ENCODE measurements around the gene TMEM44. TPM values are rescaled to one million over a fixed set of nuclear protein-coding genes. Genes with fewer than 3 reads are reported as not detected.
A peak's percentile ranks its signal among the peaks of the same experiment; 100 is the strongest.

Gene TMEM44
- total RNA-seq, 4 donors from 2014 or later = 7.7 to 51.2 (median 23.5) TPM

DNA sequence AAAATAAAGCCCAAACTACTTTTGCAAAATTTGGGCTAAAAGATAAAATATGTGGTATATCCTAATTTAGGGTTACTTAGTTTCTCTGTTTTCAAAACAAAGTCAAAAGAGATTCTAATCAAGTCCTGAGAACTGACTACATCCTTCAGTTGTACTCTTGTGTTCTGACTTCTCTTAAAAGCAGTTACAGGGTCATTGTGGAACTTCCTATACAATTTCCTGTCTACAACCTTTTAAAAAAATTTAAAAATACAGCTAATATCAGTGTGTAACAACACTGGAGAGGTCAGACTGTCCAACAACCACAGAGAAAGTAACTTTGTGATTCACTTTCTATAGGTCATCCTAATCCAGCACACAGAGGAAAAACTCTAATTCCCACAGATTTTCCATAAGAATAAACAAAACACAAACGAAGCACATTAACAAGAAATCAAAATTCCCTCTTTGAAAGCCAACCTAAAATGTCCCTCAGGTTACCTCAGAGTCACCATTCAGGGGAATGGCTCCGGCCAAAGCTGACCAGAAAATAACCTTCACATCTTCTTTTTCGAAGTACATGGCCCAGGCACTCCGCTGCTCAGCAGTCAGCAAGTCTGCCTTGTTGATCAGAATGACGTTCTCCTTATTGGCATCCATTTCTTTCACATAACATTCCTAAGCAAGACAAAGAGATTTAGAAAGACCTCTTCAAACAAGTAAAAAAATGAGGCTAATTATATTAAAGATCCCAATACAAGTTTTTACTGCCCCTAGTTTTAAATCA lies 25.4 kb upstream of the TMEM44 start:
- H3K27me3 ChIP-seq = no peaks in the 10 kb centered on the region
- H3K36me3 ChIP-seq = peaks cover 0 to 65% (median 0%) of the 10 kb centered on the region in 3 donors
- no peaks in the 10 kb centered on the region for H3K4me1 ChIP-seq
- DNase-seq = no peak
- H3K9me3 ChIP-seq = no peaks in the 10 kb centered on the region
- TF ChIP-seq, protein P1, sequence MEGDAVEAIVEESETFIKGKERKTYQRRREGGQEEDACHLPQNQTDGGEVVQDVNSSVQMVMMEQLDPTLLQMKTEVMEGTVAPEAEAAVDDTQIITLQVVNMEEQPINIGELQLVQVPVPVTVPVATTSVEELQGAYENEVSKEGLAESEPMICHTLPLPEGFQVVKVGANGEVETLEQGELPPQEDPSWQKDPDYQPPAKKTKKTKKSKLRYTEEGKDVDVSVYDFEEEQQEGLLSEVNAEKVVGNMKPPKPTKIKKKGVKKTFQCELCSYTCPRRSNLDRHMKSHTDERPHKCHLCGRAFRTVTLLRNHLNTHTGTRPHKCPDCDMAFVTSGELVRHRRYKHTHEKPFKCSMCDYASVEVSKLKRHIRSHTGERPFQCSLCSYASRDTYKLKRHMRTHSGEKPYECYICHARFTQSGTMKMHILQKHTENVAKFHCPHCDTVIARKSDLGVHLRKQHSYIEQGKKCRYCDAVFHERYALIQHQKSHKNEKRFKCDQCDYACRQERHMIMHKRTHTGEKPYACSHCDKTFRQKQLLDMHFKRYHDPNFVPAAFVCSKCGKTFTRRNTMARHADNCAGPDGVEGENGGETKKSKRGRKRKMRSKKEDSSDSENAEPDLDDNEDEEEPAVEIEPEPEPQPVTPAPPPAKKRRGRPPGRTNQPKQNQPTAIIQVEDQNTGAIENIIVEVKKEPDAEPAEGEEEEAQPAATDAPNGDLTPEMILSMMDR (IDR thresholded peaks at IDR 0.05) = no peak
- no peak for TF ChIP-seq POLR2A (IDR thresholded peaks at IDR 0.05)
- peak overlapping the region in 1 of 4 donors; percentile 16 for H3K27ac ChIP-seq
- no peak overlapping the region for H3K4me3 ChIP-seq

GRCh38 chr3:194657439-194657838 lies 24.2 kb upstream of the TMEM44 start:
- H3K9me3 ChIP-seq = no peaks in the 10 kb centered on the region
- no peak for DNase-seq
- H3K27ac ChIP-seq = no peak overlapping the region
- TF ChIP-seq, protein P1 (IDR thresholded peaks at IDR 0.05) = no peak
- TF ChIP-seq POLR2A (IDR thresholded peaks at IDR 0.05) = no peak
- peaks cover 0 to 70% (median 0%) of the 10 kb centered on the region in 3 donors for H3K36me3 ChIP-seq
- no peak overlapping the region for H3K4me3 ChIP-seq
- no peaks in the 10 kb centered on the region for H3K4me1 ChIP-seq
- no peaks in the 10 kb centered on the region for H3K27me3 ChIP-seq

DNA sequence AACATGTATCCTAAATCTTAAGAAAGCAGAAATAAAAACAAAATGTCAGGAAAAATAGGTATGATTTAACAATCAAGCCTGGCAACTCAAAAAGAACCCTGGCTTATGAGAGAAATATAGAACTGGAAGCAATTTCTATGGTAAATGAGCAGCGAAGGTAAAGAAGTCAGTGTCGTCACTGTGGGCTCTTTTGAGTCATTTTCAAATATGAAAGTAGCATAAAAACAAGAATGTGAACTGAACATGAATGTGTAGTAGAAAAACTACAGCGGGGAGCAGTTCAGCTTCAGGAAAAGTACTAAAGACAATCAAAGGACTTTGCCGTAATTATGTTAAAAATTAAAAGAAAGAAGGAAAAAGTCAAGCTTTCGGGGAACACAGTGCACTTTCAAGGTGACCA lies 21.2 kb upstream of the TMEM44 start:
- Histone ChIP-seq H3K9me3 (no peaks in the 10 kb centered on the region), H3K27ac (no peak overlapping the region), H3K36me3 (peaks cover 0 to 73% (median 0%) of the 10 kb centered on the region in 3 donors), H3K4me3 (no peak overlapping the region), H3K27me3 (no peaks in the 10 kb centered on the region), H3K4me1 (no peaks in the 10 kb centered on the region)
- TF ChIP-seq, protein P1 (IDR thresholded peaks at IDR 0.05) = no peak
- no peak for TF ChIP-seq POLR2A (IDR thresholded peaks at IDR 0.05)
- DNase-seq = no peak

DNA sequence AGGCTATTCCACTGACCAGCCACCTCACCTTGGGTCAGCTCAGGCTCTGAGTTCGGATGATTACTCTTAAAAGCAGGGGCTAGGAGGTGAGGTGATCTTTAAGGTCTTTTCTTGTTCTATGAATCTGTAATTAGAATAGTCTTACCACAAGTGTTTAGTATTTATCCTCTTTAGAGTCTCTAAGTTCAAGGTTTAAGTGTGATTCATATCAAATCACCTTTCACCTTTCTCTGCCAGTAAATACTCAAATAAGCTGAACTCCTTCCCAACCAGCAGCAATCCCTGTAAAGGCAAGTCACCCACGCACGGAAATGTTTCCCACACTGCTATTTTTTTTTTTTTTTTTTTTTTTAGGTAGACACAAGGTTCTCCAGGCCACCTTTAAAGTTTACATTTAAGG lies 14.5 kb upstream of the TMEM44 start:
- H3K9me3 ChIP-seq = no peaks in the 10 kb centered on the region
- no peak overlapping the region for H3K27ac ChIP-seq
- no peaks in the 10 kb centered on the region for H3K27me3 ChIP-seq
- H3K36me3 ChIP-seq = peaks cover 0 to 85% (median 0%) of the 10 kb centered on the region in 3 donors
- no peak for TF ChIP-seq POLR2A (IDR thresholded peaks at IDR 0.05)
- TF ChIP-seq, protein P1 (IDR thresholded peaks at IDR 0.05) = no peak
- H3K4me3 ChIP-seq = no peak overlapping the region
- no peaks in the 10 kb centered on the region for H3K4me1 ChIP-seq
- no peak for DNase-seq

DNA sequence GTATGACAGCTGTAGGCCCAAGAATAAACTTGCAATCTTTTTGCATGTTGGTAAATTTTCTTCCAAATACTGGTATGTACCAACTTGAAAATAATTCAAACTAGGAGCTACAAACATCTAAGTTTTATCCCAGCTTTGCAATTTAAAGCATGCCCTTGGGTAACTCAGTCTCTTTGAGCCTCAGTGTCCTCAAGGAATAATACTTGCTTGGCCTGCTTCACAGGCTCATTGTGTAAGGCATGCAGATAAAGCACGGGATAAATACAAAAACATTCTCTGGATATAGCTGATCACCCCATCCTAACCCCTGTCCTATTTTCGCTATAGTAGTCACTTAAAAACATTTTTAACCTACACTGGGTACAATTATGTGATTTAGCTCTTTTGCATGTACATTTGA lies 9.6 kb upstream of the TMEM44 start:
- no peaks in the 10 kb centered on the region for H3K4me1 ChIP-seq
- TF ChIP-seq, protein P1 (IDR thresholded peaks at IDR 0.05) = no peak
- no peak for TF ChIP-seq POLR2A (IDR thresholded peaks at IDR 0.05)
- DNase-seq = no peak
- H3K36me3 ChIP-seq = peaks cover 0 to 69% (median 0%) of the 10 kb centered on the region in 3 donors
- no peak overlapping the region for H3K4me3 ChIP-seq
- H3K27me3 ChIP-seq = no peaks in the 10 kb centered on the region
- H3K9me3 ChIP-seq = no peaks in the 10 kb centered on the region
- H3K27ac ChIP-seq = no peak overlapping the region
